ENCODE results near the gene AHNAK2.

The AHNAK2 gene

GRCh38 chr14:104888489-104889374 is 89.4 kb downstream of the AHNAK2 start:
- TF ChIP-seq GATA2 (IDR thresholded peaks at IDR 0.05; ENCODE audit: low read depth, low read length) (no peak), GATA3 (IDR thresholded peaks at IDR 0.05; ENCODE audit: low read depth, low read length) (no peak)

DNA sequence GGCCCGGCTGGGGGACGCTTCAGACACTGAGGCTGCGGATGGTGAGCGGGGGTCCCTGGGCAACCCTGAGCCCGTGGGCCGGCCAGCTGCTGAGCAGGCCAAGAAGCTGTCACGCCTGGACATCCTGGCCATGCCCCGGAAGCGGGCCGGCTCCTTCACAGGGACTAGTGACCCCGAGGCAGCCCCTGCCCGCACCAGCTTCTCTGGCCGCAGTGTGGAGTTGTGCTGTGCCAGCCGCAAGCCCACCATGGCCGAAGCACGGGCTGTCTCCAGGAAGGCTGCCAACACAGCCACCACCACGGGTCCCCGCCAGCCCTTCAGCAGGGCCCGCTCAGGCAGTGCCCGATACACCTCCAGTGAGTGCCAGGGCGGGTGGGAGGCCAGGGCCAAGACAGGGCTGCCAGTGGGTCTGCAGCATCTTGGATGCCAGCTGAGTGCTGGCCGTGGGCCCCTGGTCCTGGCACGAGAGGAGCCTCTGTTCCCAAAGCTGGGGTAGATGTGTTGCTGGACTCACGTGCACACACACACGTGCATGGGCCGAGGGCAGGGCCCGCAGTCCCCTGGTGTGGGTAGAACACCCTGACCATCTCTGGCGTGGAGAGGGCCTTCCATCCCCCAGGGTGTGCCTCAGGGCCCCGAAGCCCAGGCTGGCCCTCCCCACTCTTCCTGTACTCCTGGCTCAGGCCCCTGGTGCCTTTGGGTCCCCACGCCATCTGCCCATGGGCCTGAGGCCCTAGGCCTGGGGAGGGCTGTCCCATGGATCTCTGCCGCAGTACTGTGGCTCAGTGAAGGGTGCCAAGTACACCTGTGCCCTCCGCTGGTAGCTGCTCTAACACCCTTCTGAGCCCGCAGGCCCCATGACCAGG is 90.3 kb downstream of the AHNAK2 start:
- TF ChIP-seq GATA3 (IDR thresholded peaks at IDR 0.05; ENCODE audit: low read depth, low read length) (no peak), GATA2 (IDR thresholded peaks at IDR 0.05; ENCODE audit: low read depth, low read length) (no peak)
